Kidney epithelial cell (primary cell): ENCODE results near the gene TMEM108. TPM values are rescaled to one million over a fixed set of nuclear protein-coding genes. Genes with fewer than 3 reads are reported as not detected.

Experiments used
- DNase-seq: peaks from one replicate; pipeline ENCODE4 v3.0.0-alpha.2; 2010; ENCODE audit warnings: low read depth
- H3K27me3 ChIP-seq: 2 replicates; pipeline ENCODE4 v1.6.0; 2011; ENCODE audit warnings: low read length; ENCODE audit not compliant: control insufficient read depth, insufficient read depth
- H3K36me3 ChIP-seq: 2 replicates; pipeline ENCODE4 v1.5.1; 2011; ENCODE audit warnings: low read length; ENCODE audit not compliant: control insufficient read depth, insufficient read depth
- H3K4me3 ChIP-seq: 2 replicates; pipeline ENCODE4 v1.5.1; 2011; ENCODE audit warnings: low read depth, mild to moderate bottlenecking, control low read depth, low read length
- CTCF ChIP-seq: IDR thresholded peaks from 2 replicates; pipeline ENCODE4 v1.5.1; 2011; ENCODE audit warnings: mild to moderate bottlenecking, moderate library complexity, low read length, control low read depth, inconsistent platforms; ENCODE audit not compliant: insufficient read depth, poor library complexity, severe bottlenecking
- total RNA-seq: library from RNA; depleted of rRNA; stranded (reverse); fragments of >200 nt; gene quantifications from 2 replicates; pipeline ENCODE4 v1.2.3, GENCODE V29; 2015

TMEM108 gene
- total RNA-seq, 1 donor from 2014 or later, result 4.4 TPM

- TF ChIP-seq CTCF, result no peak
- peaks cover 2% of the 10 kb centered on the region for H3K27me3 ChIP-seq
- H3K36me3 ChIP-seq, result no peaks in the 10 kb centered on the region
- no peak for DNase-seq
- no peak overlapping the region for H3K4me3 ChIP-seq
These were observed 326.5 kb downstream of the TMEM108 start for GRCh38 chr3:133364704-133365103.

- no peak for DNase-seq
- H3K36me3 ChIP-seq, result no peaks in the 10 kb centered on the region
- H3K4me3 ChIP-seq, result no peak overlapping the region
- H3K27me3 ChIP-seq, result peaks cover 2% of the 10 kb centered on the region
- no peak for TF ChIP-seq CTCF
These were observed 328.7 kb downstream of the TMEM108 start for GRCh38 chr3:133366921-133367320.

GRCh38 chr3:133367403-133367802 is 329.2 kb downstream of the TMEM108 start:
- H3K27me3 ChIP-seq, result peaks cover 2% of the 10 kb centered on the region
- no peaks in the 10 kb centered on the region for H3K36me3 ChIP-seq
- TF ChIP-seq CTCF, result no peak
- DNase-seq, result no peak
- H3K4me3 ChIP-seq, result no peak overlapping the region

GRCh38 chr3:133367956-133368355 is 329.8 kb downstream of the TMEM108 start:
- Histone ChIP-seq H3K4me3 (no peak overlapping the region), H3K36me3 (no peaks in the 10 kb centered on the region), H3K27me3 (peaks cover 2% of the 10 kb centered on the region)
- no peak for DNase-seq
- no peak for TF ChIP-seq CTCF

- no peak for DNase-seq
- Histone ChIP-seq H3K4me3 (no peak overlapping the region), H3K36me3 (no peaks in the 10 kb centered on the region), H3K27me3 (peaks cover 2% of the 10 kb centered on the region)
- no peak for TF ChIP-seq CTCF
These were observed 330.3 kb downstream of the TMEM108 start for GRCh38 chr3:133368371-133369067.

- DNase-seq, result no peak
- H3K27me3 ChIP-seq, result peaks cover 2% of the 10 kb centered on the region
- no peak overlapping the region for H3K4me3 ChIP-seq
- H3K36me3 ChIP-seq, result no peaks in the 10 kb centered on the region
- no peak for TF ChIP-seq CTCF
These were observed 330.9 kb downstream of the TMEM108 start for GRCh38 chr3:133369068-133369440.
